GM12878 (cell line): Measurements from ENCODE around the gene FAM78A. TPM values are rescaled to one million over a fixed set of nuclear protein-coding genes. Genes with fewer than 3 reads are reported as not detected.

Source experiments
- ATAC-seq: fragments of 200-7000 bp; cut with Tn5 transposase; 3 replicates; pipeline ENCODE4 v1.9.1; 2020; ENCODE audit warnings: mild to moderate bottlenecking, moderate library complexity
- BruUV-seq: library from RNA; stranded (reverse); fragments of 400-500 nt; replicated peaks from 2 replicates; lab custom pipeline; 2021; lab: Mats Ljungman, UMichigan
- CTCF ChIA-PET: fragments of 300-600 bp; sonication (Branson Sonifier 250); formaldehyde crosslinking; extraction: SDS; loops from one replicate; lab custom pipeline; 2021; ENCODE audit warnings: inconsistent platforms; lab: Yijun Ruan, JAX
- POLR2A ChIA-PET: fragments of 350-600 bp; formaldehyde crosslinking; extraction: SDS; loops from one replicate; lab custom pipeline; 2021; ENCODE audit warnings: inconsistent platforms; lab: Charles Lee
- RAD21 ChIA-PET: fragments of 300-600 bp; sonication (Branson Sonifier 250); formaldehyde crosslinking; loops from one replicate; lab custom pipeline; 2023; ENCODE audit warnings: antibody characterized with exemption; ENCODE audit not compliant: unreplicated experiment; lab: Charles Lee
- SMC1A ChIA-PET: fragments of 300-600 bp; sonication (Branson Sonifier 250); formaldehyde crosslinking; loops from one replicate; lab custom pipeline; 2023; ENCODE audit not compliant: unreplicated experiment, uncharacterized antibody; lab: Charles Lee
- DNase-seq: peaks from one replicate; pipeline ENCODE4 v3.0.0-alpha.2; 2011; ENCODE audit warnings: low read depth, low spot score
- FAIRE-seq: peaks from 3 replicates; lab custom pipeline; 2011; peaks lifted over from hg19 to GRCh38; lab: Jason Lieb, UNC
- H2AFZ ChIP-seq: 2 replicates; pipeline ENCODE4 v1.6.0; 2011; ENCODE audit warnings: low read depth, low read length, control low read depth; ENCODE audit not compliant: control insufficient read depth
- H3K27ac ChIP-seq: 2 replicates; pipeline ENCODE4 v1.5.1; 2011; ENCODE audit warnings: control low read depth; ENCODE audit not compliant: control insufficient read depth, insufficient read depth
- H3K27me3 ChIP-seq, 2 experiments: replicated peaks in 1 of 2; 2 replicates each; pipeline versions ENCODE4 v1.6.0 to v1.6.1; 2011; ENCODE audit warnings: low read length in 1 of 2; ENCODE audit not compliant: control insufficient read depth in 2 of 2, insufficient read depth in 2 of 2
- H3K36me3 ChIP-seq, 2 experiments: 2 replicates each; pipeline ENCODE4 v1.5.1; 2011; ENCODE audit warnings: low read length in 1 of 2; ENCODE audit not compliant: control insufficient read depth in 2 of 2, insufficient read depth in 2 of 2
- H3K4me1 ChIP-seq: 2 replicates; pipeline ENCODE4 v1.6.1; 2011; ENCODE audit warnings: mild to moderate bottlenecking, low read length, moderate library complexity, mixed read lengths; ENCODE audit not compliant: control insufficient read depth, insufficient read depth
- H3K4me2 ChIP-seq: 2 replicates; pipeline ENCODE4 v1.6.0; 2011; ENCODE audit warnings: control low read depth; ENCODE audit not compliant: control insufficient read depth, insufficient read depth
- H3K4me3 ChIP-seq: fragments of 200-600 bp; sonication (generic); 2 replicates; pipeline ENCODE4 v1.5.1; 2016
- H3K79me2 ChIP-seq: 2 replicates; pipeline ENCODE4 v1.6.0; 2011; ENCODE audit warnings: low read length; ENCODE audit not compliant: control insufficient read depth, insufficient read depth
- H3K9ac ChIP-seq: 2 replicates; pipeline ENCODE4 v1.8.0; 2011; ENCODE audit warnings: low read length, control low read depth, mixed read lengths; ENCODE audit not compliant: control insufficient read depth, insufficient read depth
- H3K9me3 ChIP-seq: replicated peaks from 3 replicates; pipeline ENCODE4 v1.5.1; 2011; ENCODE audit warnings: mild to moderate bottlenecking, low read length; ENCODE audit not compliant: control insufficient read depth, insufficient read depth
- H4K20me1 ChIP-seq: 2 replicates; pipeline ENCODE4 v1.6.0; 2011; ENCODE audit not compliant: control insufficient read depth, insufficient read depth
- BACH1 ChIP-seq: fragments of 450-650 bp; IDR thresholded peaks from 2 replicates; pipeline ENCODE4 v1.6.1; 2017; ENCODE audit warnings: mild to moderate bottlenecking, borderline replicate concordance
- BCL11A ChIP-seq: IDR thresholded peaks from 2 replicates; pipeline ENCODE4 v1.6.1; 2011; ENCODE audit warnings: low read depth, low read length
- BCL3 ChIP-seq: IDR thresholded peaks from 2 replicates; pipeline ENCODE4 v1.6.1; 2011; ENCODE audit warnings: borderline replicate concordance, low read depth, mild to moderate bottlenecking, moderate library complexity, low read length; ENCODE audit not compliant: insufficient read depth, poor library complexity, severe bottlenecking
- BRCA1 ChIP-seq: IDR thresholded peaks from 2 replicates; pipeline ENCODE4 v1.6.1; 2011; ENCODE audit warnings: low read depth, low read length, improper control_type of control experiment
- ESRRA ChIP-seq: IDR thresholded peaks from 2 replicates; pipeline ENCODE4 v1.6.1; 2012; ENCODE audit warnings: mild to moderate bottlenecking, low read length, improper control_type of control experiment
- EZH2 ChIP-seq: IDR thresholded peaks from 2 replicates; pipeline ENCODE4 v1.6.1; 2012; ENCODE audit warnings: low read depth, mild to moderate bottlenecking, control low read depth, inconsistent platforms, low read length, borderline replicate concordance; ENCODE audit not compliant: control insufficient read depth
- GATAD2B ChIP-seq: fragments of 450-650 bp; conservative IDR thresholded peaks from 2 replicates; pipeline ENCODE4 v1.6.1; 2017; ENCODE audit warnings: low read depth, mild to moderate bottlenecking, moderate library complexity
- HDAC6 ChIP-seq: fragments of 200-600 bp; sonication (generic); IDR thresholded peaks from one replicate; pipeline ENCODE4 v1.8.0; 2017; ENCODE audit warnings: antibody characterized with exemption; ENCODE audit not compliant: unreplicated experiment
- JUNB ChIP-seq: IDR thresholded peaks from 2 replicates; pipeline ENCODE4 v1.6.1; 2016; ENCODE audit warnings: antibody characterized with exemption, mild to moderate bottlenecking
- MXI1 ChIP-seq: fragments of 150-350 bp; IDR thresholded peaks from 2 replicates; pipeline ENCODE4 v1.6.1; 2011; ENCODE audit warnings: low read depth, mild to moderate bottlenecking, inconsistent platforms, low read length, improper control_type of control experiment
- RAD21 ChIP-seq: IDR thresholded peaks from 2 replicates; pipeline ENCODE4 v1.6.1; 2011; ENCODE audit warnings: mild to moderate bottlenecking, low read depth, low read length, moderate library complexity; ENCODE audit not compliant: insufficient read depth
- STAT3 ChIP-seq: IDR thresholded peaks from 2 replicates; pipeline ENCODE4 v1.6.1; 2011; ENCODE audit warnings: low read depth, low read length, improper control_type of control experiment
- ZNF592 ChIP-seq: fragments of 450-650 bp; IDR thresholded peaks from 2 replicates; pipeline ENCODE4 v1.6.1; 2017; ENCODE audit warnings: mild to moderate bottlenecking, moderate library complexity
- ZNF687 ChIP-seq: fragments of 450-650 bp; IDR thresholded peaks from 2 replicates; pipeline ENCODE4 v1.6.1; 2017; ENCODE audit warnings: mild to moderate bottlenecking, moderate library complexity
- WGBS: methylation state at CpG from one replicate; pipeline ENCODE4 v1.1.6; 2016; ENCODE audit warnings: low lambda C conversion rate; ENCODE audit not compliant: insufficient replicate concordance, insufficient coverage; ENCODE audit errors: missing lambda C conversion rate; 5-methylcytosine and 5-hydroxymethylcytosine counted together
- in situ Hi-C: fragments of 300-500 bp; cut with MboI; formaldehyde crosslinking; loops from 9 replicates; pipeline ENCODE4 v1.14.3; 2018; ENCODE audit warnings: mixed read lengths
- intact Hi-C: fragments of 100-400 bp; cut with micrococcal nuclease; formaldehyde crosslinking; loops from one replicate; pipeline ENCODE4 v1.14.2; 2022; ENCODE audit not compliant: unreplicated experiment
- polyA plus RNA-seq, 11 experiments: library from polyadenylated mRNA; depleted of rRNA in 4 of 11; unstranded in 6 of 11; stranded (reverse) in 5 of 11; fragments of >200 nt; fragmentation: Nextera tagmentation in 4 of 11; fragmentation: Illumina TruSeq in 1 of 11; extraction: Ambion mirVana in 4 of 11; extraction: Trizol in 1 of 11; gene quantifications; 1 replicate in 1 of 11; 2 replicates in 10 of 11; pipeline versions ENCODE4 v1.2.1 to v1.2.3, GENCODE V29; 2011 to 2016; ENCODE audit warnings: inconsistent platforms in 2 of 11, missing spikeins in 2 of 11, low read depth in 1 of 11
- total RNA-seq, 4 experiments: library from RNA; depleted of rRNA in 3 of 4; stranded (reverse); fragments of >200 nt in 3 of 4; fragmentation: Illumina TruSeq in 1 of 4; extraction: Trizol in 1 of 4; gene quantifications; 2 replicates each; pipeline versions ENCODE4 v1.2.1 to v1.2.3, GENCODE V29; 2013 to 2021

Gene FAM78A
- total and polyA plus RNA-seq, 10 of the 15 experiments (the other 5 are each of a cell fraction or from before 2014, with no cell fraction given): 0.18 to 32.5 (median 12.2) TPM

GRCh38 chr9:131306397-131307004 lies 30.2 kb upstream of the FAM78A start:
- Histone ChIP-seq H2AFZ (no peak overlapping the region), H3K79me2 (no peaks in the 10 kb centered on the region), H3K9me3 (no peaks in the 10 kb centered on the region), H3K4me2 (no peak overlapping the region), H3K27me3 (no peaks in the 10 kb centered on the region), H3K4me1 (no peaks in the 10 kb centered on the region), H4K20me1 (no peaks in the 10 kb centered on the region), H3K27ac (no peak overlapping the region), H3K9ac (no peak overlapping the region), H3K4me3 (no peak overlapping the region), H3K36me3 (no peaks in the 10 kb centered on the region)
- no peak for ATAC-seq
- intact Hi-C loops (no loop called here), in situ Hi-C loops (no loop called here)
- no TSS peak for BruUV-seq
- ChIA-PET CTCF (no interaction called here), SMC1A (no interaction called here), RAD21 (no interaction called here), POLR2A (no interaction called here)
- FAIRE-seq: no peak
- WGBS: 65% methylated on average over 13 of the region's 14 CpGs
- no peak for DNase-seq
- TF ChIP-seq GATAD2B (no peak), JUNB (no peak), BCL3 (no peak), ZNF687 (no peak), BRCA1 (no peak), BACH1 (no peak), MXI1 (no peak), ZNF592 (no peak), EZH2 (no peak), ESRRA (no peak), RAD21 (no peak), BCL11A (no peak), HDAC6 (no peak), STAT3 (no peak)
